CD4-positive, alpha-beta T cell (primary cell): ENCODE results near the gene AKNAD1. TPM values are rescaled to one million over a fixed set of nuclear protein-coding genes. Genes with fewer than 3 reads are reported as not detected.

ENCODE experiments used
- ATAC-seq: fragments of 200-7000 bp; cut with Tn5 transposase; one replicate; pipeline ENCODE4 v1.10.0; 2022; ENCODE audit warnings: mild to moderate bottlenecking; ENCODE audit not compliant: poor library complexity
- CTCF ChIA-PET: fragments of 350-600 bp; sonication (Branson Sonifier 250); formaldehyde crosslinking; loops from one replicate; lab custom pipeline; 2021; ENCODE audit warnings: antibody characterized with exemption, inconsistent platforms; lab: Charles Lee
- POLR2A ChIA-PET: fragments of 350-600 bp; sonication (Branson Sonifier 250); formaldehyde crosslinking; loops from one replicate; lab custom pipeline; 2021; ENCODE audit warnings: antibody characterized with exemption, inconsistent platforms; lab: Charles Lee
- DNase-seq, 14 experiments: peaks; one replicate each; pipeline ENCODE4 v3.0.0-alpha.2; 2013 to 2020; ENCODE audit warnings: mixed read lengths in 2 of 14
- H3K27ac ChIP-seq, 2 donors: one replicate each; pipeline versions ENCODE4 v1.5.1 to v1.7.0; 2013; ENCODE audit warnings: low read length in 2 of 2, low read depth in 1 of 2, mild to moderate bottlenecking in 1 of 2
- H3K27me3 ChIP-seq, 2 experiments: 1 replicate in 1 of 2; 2 replicates in 1 of 2; pipeline versions ENCODE4 v1.6.1 to v1.7.0; 2013; ENCODE audit warnings: low read length in 2 of 2, control low read depth in 1 of 2, mild to moderate bottlenecking in 1 of 2, moderate library complexity in 1 of 2; ENCODE audit not compliant: insufficient read depth in 2 of 2, control insufficient read depth in 1 of 2
- H3K36me3 ChIP-seq: one replicate; pipeline ENCODE4 v1.6.1; 2013; ENCODE audit warnings: low read length, control low read depth; ENCODE audit not compliant: insufficient read depth
- H3K4me1 ChIP-seq: one replicate; pipeline ENCODE4 v1.6.1; 2013; ENCODE audit warnings: low read length, control low read depth; ENCODE audit not compliant: insufficient read depth
- H3K4me3 ChIP-seq: one replicate; pipeline ENCODE4 v1.5.1; 2013; ENCODE audit warnings: mild to moderate bottlenecking, low read length, moderate library complexity
- H3K9me3 ChIP-seq, 2 experiments: 1 replicate in 1 of 2; 2 replicates in 1 of 2; pipeline versions ENCODE4 v1.6.1 to v1.7.0; 2013; ENCODE audit warnings: low read length in 2 of 2, mild to moderate bottlenecking in 2 of 2, control low read depth in 1 of 2, moderate library complexity in 1 of 2; ENCODE audit not compliant: control insufficient read depth in 1 of 2, insufficient read depth in 1 of 2
- H3K27ac Mint-ChIP-seq: one replicate; pipeline ENCODE4 v1.8.0; 2020; ENCODE audit warnings: mixed read lengths
- H3K27me3 Mint-ChIP-seq: one replicate; pipeline ENCODE4 v1.8.0; 2021; ENCODE audit warnings: mixed read lengths
- H3K36me3 Mint-ChIP-seq: one replicate; pipeline ENCODE4 v1.8.0; 2021; ENCODE audit warnings: low read depth, mixed read lengths
- H3K4me1 Mint-ChIP-seq: one replicate; pipeline ENCODE4 v1.8.0; 2021; ENCODE audit warnings: low read depth, mixed read lengths
- H3K4me3 Mint-ChIP-seq: one replicate; pipeline ENCODE4 v1.8.0; 2020; ENCODE audit warnings: mild to moderate bottlenecking, mixed read lengths
- H3K9me3 Mint-ChIP-seq: one replicate; pipeline ENCODE4 v1.8.0; 2020; ENCODE audit warnings: mixed read lengths
- CTCF ChIP-seq: fragments of 200-600 bp; IDR thresholded peaks from one replicate; pipeline ENCODE4 v1.8.0; 2022; ENCODE audit warnings: antibody characterized with exemption, mild to moderate bottlenecking
- intact Hi-C, 2 experiments: fragments of 100-400 bp; cut with DNase I in 1 of 2; cut with micrococcal nuclease in 1 of 2; formaldehyde crosslinking; loops; one replicate each; pipeline versions ENCODE4 v1.15.1 to v1.9.0; 2023 to 2025; cut with DNase I, micrococcal nuclease
- total RNA-seq, 174 experiments: library from RNA in 2 of 174; stranded (reverse) in 2 of 174; gene quantifications; one replicate each; pipeline ENCODE4 v1.2.3 and lab custom pipeline; 2021 to 2026

Gene AKNAD1
- total RNA-seq, 2 experiments from 2014 or later, result not detected

- POLR2A ChIA-PET, result no interaction called here
- CTCF ChIA-PET, result no interaction called here
- DNase-seq (no peak), ATAC-seq (no peak)
- Mint-ChIP-seq H3K27me3 (no peaks in the 10 kb centered on the region), H3K9me3 (no peaks in the 10 kb centered on the region), H3K4me1 (no peaks in the 10 kb centered on the region), H3K27ac (no peak overlapping the region), H3K36me3 (no peaks in the 10 kb centered on the region), H3K4me3 (no peak overlapping the region)
- intact Hi-C loops, result no loop called here
- Histone ChIP-seq H3K27me3 (no peaks in the 10 kb centered on the region), H3K4me3 (no peak overlapping the region), H3K27ac (no peak overlapping the region), H3K36me3 (no peaks in the 10 kb centered on the region), H3K4me1 (no peaks in the 10 kb centered on the region), H3K9me3 (no peaks in the 10 kb centered on the region)
- TF ChIP-seq CTCF, result no peak
Measured at GRCh38 chr1:108842525-108843181, 14.2 kb downstream of the AKNAD1 start.

GRCh38 chr1:108841703-108842102 is 15.2 kb downstream of the AKNAD1 start:
- Histone ChIP-seq H3K27me3 (no peaks in the 10 kb centered on the region), H3K4me1 (no peaks in the 10 kb centered on the region), H3K9me3 (no peaks in the 10 kb centered on the region), H3K27ac (no peak overlapping the region), H3K36me3 (no peaks in the 10 kb centered on the region), H3K4me3 (no peak overlapping the region)
- DNase-seq (no peak), ATAC-seq (no peak)
- Mint-ChIP-seq H3K9me3 (no peaks in the 10 kb centered on the region), H3K27ac (no peak overlapping the region), H3K36me3 (no peaks in the 10 kb centered on the region), H3K4me1 (no peaks in the 10 kb centered on the region), H3K27me3 (no peaks in the 10 kb centered on the region), H3K4me3 (no peak overlapping the region)
- POLR2A ChIA-PET, result no interaction called here
- intact Hi-C loops, result no loop called here
- CTCF ChIA-PET, result no interaction called here
- TF ChIP-seq CTCF, result no peak

GRCh38 chr1:108832929-108833328 is 24.0 kb downstream of the AKNAD1 start:
- Mint-ChIP-seq H3K4me1 (no peaks in the 10 kb centered on the region), H3K9me3 (no peaks in the 10 kb centered on the region), H3K4me3 (no peak overlapping the region), H3K27ac (no peak overlapping the region), H3K27me3 (peaks cover 4% of the 10 kb centered on the region), H3K36me3 (no peaks in the 10 kb centered on the region)
- no peak for ATAC-seq
- intact Hi-C loops, result no loop called here
- Histone ChIP-seq H3K27me3 (no peaks in the 10 kb centered on the region), H3K9me3 (no peaks in the 10 kb centered on the region), H3K36me3 (no peaks in the 10 kb centered on the region), H3K27ac (no peak overlapping the region), H3K4me1 (peaks cover 3% of the 10 kb centered on the region), H3K4me3 (no peak overlapping the region)
- ChIA-PET CTCF (no interaction called here), POLR2A (no interaction called here)
- no peak for TF ChIP-seq CTCF
- DNase-seq, result no peak
